ENCODE results near the gene ZNF281.

DNA sequence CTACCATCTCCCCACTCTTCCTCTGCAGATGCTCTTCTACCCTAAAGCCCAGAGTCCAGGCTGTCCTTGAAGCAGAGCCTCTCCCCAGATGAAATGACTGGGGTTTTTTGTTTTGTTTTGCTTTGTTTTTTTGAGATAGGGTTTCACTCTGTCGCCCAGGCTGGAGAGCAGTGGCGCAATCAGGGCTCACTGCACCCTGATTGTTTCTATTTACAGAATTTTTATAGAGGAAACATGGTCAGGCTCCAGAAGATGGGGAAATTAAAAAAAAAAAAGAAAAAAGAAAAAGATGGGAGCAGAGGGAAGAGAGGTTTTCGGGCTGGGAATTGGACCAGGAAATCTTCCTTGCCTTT is 43.7 kb upstream of the ZNF281 start:
- TF ChIP-seq, protein P1, sequence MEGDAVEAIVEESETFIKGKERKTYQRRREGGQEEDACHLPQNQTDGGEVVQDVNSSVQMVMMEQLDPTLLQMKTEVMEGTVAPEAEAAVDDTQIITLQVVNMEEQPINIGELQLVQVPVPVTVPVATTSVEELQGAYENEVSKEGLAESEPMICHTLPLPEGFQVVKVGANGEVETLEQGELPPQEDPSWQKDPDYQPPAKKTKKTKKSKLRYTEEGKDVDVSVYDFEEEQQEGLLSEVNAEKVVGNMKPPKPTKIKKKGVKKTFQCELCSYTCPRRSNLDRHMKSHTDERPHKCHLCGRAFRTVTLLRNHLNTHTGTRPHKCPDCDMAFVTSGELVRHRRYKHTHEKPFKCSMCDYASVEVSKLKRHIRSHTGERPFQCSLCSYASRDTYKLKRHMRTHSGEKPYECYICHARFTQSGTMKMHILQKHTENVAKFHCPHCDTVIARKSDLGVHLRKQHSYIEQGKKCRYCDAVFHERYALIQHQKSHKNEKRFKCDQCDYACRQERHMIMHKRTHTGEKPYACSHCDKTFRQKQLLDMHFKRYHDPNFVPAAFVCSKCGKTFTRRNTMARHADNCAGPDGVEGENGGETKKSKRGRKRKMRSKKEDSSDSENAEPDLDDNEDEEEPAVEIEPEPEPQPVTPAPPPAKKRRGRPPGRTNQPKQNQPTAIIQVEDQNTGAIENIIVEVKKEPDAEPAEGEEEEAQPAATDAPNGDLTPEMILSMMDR (conservative IDR thresholded peaks at IDR 0.05; ENCODE audit: low read depth, low read length), result no peak
- TF ChIP-seq, protein P2, sequence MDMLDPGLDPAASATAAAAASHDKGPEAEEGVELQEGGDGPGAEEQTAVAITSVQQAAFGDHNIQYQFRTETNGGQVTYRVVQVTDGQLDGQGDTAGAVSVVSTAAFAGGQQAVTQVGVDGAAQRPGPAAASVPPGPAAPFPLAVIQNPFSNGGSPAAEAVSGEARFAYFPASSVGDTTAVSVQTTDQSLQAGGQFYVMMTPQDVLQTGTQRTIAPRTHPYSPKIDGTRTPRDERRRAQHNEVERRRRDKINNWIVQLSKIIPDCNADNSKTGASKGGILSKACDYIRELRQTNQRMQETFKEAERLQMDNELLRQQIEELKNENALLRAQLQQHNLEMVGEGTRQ (IDR thresholded peaks at IDR 0.05; ENCODE audit: low read depth, low read length), result no peak
- TF ChIP-seq SMC3 (IDR thresholded peaks at IDR 0.05; ENCODE audit: low read depth, low read length), result no peak
